IMR-90 (cell line): ENCODE results near the gene CREB5. TPM values are rescaled to one million over a fixed set of nuclear protein-coding genes. Genes with fewer than 3 reads are reported as not detected.
A peak's percentile ranks its signal among the peaks of the same experiment; 100 is the strongest.

ENCODE experiments used
- ATAC-seq: fragments of 200-7000 bp; cut with Tn5 transposase; 2 replicates; pipeline ENCODE4 v1.9.1; 2020; ENCODE audit warnings: low read depth, mild to moderate bottlenecking, moderate library complexity
- BruUV-seq: library from RNA; stranded (reverse); fragments of 400-500 nt; replicated peaks from 2 replicates; lab custom pipeline; 2021; lab: Mats Ljungman, UMichigan
- CTCF ChIA-PET: fragments of 300-600 bp; formaldehyde crosslinking; extraction: SDS; loops from one replicate; lab custom pipeline; 2021; ENCODE audit warnings: antibody characterized with exemption; lab: Yijun Ruan, JAX
- POLR2A ChIA-PET: fragments of 300-600 bp; sonication (Branson Sonifier 250); formaldehyde crosslinking; loops from one replicate; lab custom pipeline; 2022; ENCODE audit warnings: antibody characterized with exemption; ENCODE audit not compliant: unreplicated experiment; lab: Charles Lee
- DNase-seq: peaks from one replicate; pipeline ENCODE4 v3.0.0; 2013
- H2AFZ ChIP-seq: replicated peaks from 2 replicates; pipeline ENCODE3; 2013; ENCODE audit warnings: low read length, mild to moderate bottlenecking; ENCODE audit not compliant: poor library complexity
- H2AK5ac ChIP-seq: 2 replicates; pipeline ENCODE4 v1.6.1; 2013; ENCODE audit warnings: low read depth, low read length, inconsistent platforms
- H2AK9ac ChIP-seq: replicated peaks from 2 replicates; pipeline ENCODE3; 2013; ENCODE audit warnings: mild to moderate bottlenecking, low read depth, low read length, moderate library complexity; ENCODE audit not compliant: poor library complexity
- H2BK120ac ChIP-seq: 2 replicates; pipeline ENCODE4 v1.6.1; 2013; ENCODE audit warnings: low read depth, low read length, inconsistent platforms
- H2BK15ac ChIP-seq: 3 replicates; pipeline ENCODE4 v1.6.1; 2013; ENCODE audit warnings: low read depth, low read length, inconsistent platforms
- H2BK20ac ChIP-seq: 2 replicates; pipeline ENCODE4 v1.6.1; 2013; ENCODE audit warnings: low read depth, mild to moderate bottlenecking, inconsistent platforms, low read length, moderate library complexity
- H2BK5ac ChIP-seq: 2 replicates; pipeline ENCODE4 v1.6.1; 2013; ENCODE audit warnings: mild to moderate bottlenecking, low read depth, low read length, inconsistent platforms; ENCODE audit not compliant: poor library complexity, severe bottlenecking
- H3K14ac ChIP-seq: replicated peaks from 2 replicates; pipeline ENCODE4 v1.6.1; 2013; ENCODE audit warnings: low read depth, low read length, inconsistent platforms
- H3K18ac ChIP-seq: 2 replicates; pipeline ENCODE4 v1.6.1; 2013; ENCODE audit warnings: low read depth, low read length, control low read depth
- H3K23ac ChIP-seq: 2 replicates; pipeline ENCODE4 v1.6.1; 2013; ENCODE audit warnings: low read depth, low read length, inconsistent platforms
- H3K27ac ChIP-seq: 2 replicates; pipeline ENCODE4 v1.5.1; 2013; ENCODE audit warnings: mild to moderate bottlenecking, control low read depth, low read length; ENCODE audit not compliant: insufficient read depth
- H3K27me3 ChIP-seq: 2 replicates; pipeline ENCODE4 v1.6.1; 2013; ENCODE audit warnings: low read length; ENCODE audit not compliant: control insufficient read depth, insufficient read depth
- H3K36me3 ChIP-seq: 2 replicates; pipeline ENCODE4 v1.6.1; 2013; ENCODE audit warnings: low read length, mixed read lengths; ENCODE audit not compliant: control insufficient read depth, insufficient read depth
- H3K4ac ChIP-seq: 2 replicates; pipeline ENCODE4 v1.6.1; 2013; ENCODE audit warnings: low read depth, low read length, inconsistent platforms
- H3K4me1 ChIP-seq: 2 replicates; pipeline ENCODE4 v1.6.1; 2013; ENCODE audit warnings: low read length, mixed read lengths; ENCODE audit not compliant: control insufficient read depth, insufficient read depth
- H3K4me2 ChIP-seq: 2 replicates; pipeline ENCODE4 v1.6.1; 2013; ENCODE audit warnings: low read depth, mild to moderate bottlenecking, control low read depth, low read length, moderate library complexity
- H3K4me3 ChIP-seq: 2 replicates; pipeline ENCODE4 v1.5.1; 2013; ENCODE audit warnings: low read depth, mild to moderate bottlenecking, control low read depth, low read length, moderate library complexity; ENCODE audit not compliant: insufficient read depth
- H3K56ac ChIP-seq: 2 replicates; pipeline ENCODE4 v1.6.1; 2013; ENCODE audit warnings: low read length, inconsistent platforms; ENCODE audit not compliant: insufficient read depth; ENCODE audit errors: extremely low read depth
- H3K79me1 ChIP-seq, 2 experiments: 2 replicates each; pipeline ENCODE4 v1.6.1; 2013; ENCODE audit warnings: low read length in 2 of 2, inconsistent platforms in 1 of 2, low read depth in 1 of 2
- H3K9ac ChIP-seq: 2 replicates; pipeline ENCODE4 v1.6.1; 2013; ENCODE audit warnings: low read depth, low read length, control low read depth
- H3K9me1 ChIP-seq: 2 replicates; pipeline ENCODE4 v1.6.1; 2013; ENCODE audit warnings: low read length, inconsistent platforms; ENCODE audit not compliant: insufficient read depth
- H3K9me3 ChIP-seq: 2 replicates; pipeline ENCODE4 v1.6.1; 2013; ENCODE audit warnings: low read length; ENCODE audit not compliant: control insufficient read depth, insufficient read depth
- H4K20me1 ChIP-seq: 2 replicates; pipeline ENCODE4 v1.6.1; 2013; ENCODE audit warnings: low read length, inconsistent platforms; ENCODE audit not compliant: insufficient read depth
- H4K5ac ChIP-seq: 2 replicates; pipeline ENCODE4 v1.6.1; 2013; ENCODE audit warnings: mild to moderate bottlenecking, low read depth, low read length, control low read depth
- H4K8ac ChIP-seq, 2 experiments: 2 replicates each; pipeline ENCODE4 v1.6.1; 2013; ENCODE audit warnings: low read depth in 2 of 2, low read length in 2 of 2, control low read depth in 1 of 2, inconsistent platforms in 1 of 2
- H4K91ac ChIP-seq: 2 replicates; pipeline ENCODE4 v1.6.1; 2013; ENCODE audit warnings: low read depth, low read length, inconsistent platforms; ENCODE audit not compliant: insufficient read depth
- MAFK ChIP-seq: IDR thresholded peaks from 2 replicates; pipeline ENCODE4 v1.6.1; 2012; ENCODE audit warnings: low read depth, low read length, improper control_type of control experiment
- WGBS, 2 experiments: methylation state at CpG; one replicate each; pipeline versions ENCODE4 v1.1.5 to v1.1.7; 2013; ENCODE audit warnings: missing lambda C conversion rate in 2 of 2; ENCODE audit not compliant: insufficient read length in 1 of 2; ENCODE audit errors: extremely low coverage in 2 of 2; 5-methylcytosine and 5-hydroxymethylcytosine counted together
- dilution Hi-C: fragments of 300-500 bp; cut with HindIII; formaldehyde crosslinking; loops from one replicate; pipeline ENCODE4 v1.14.3; 2018; ENCODE audit warnings: low sequenced_read_pairs; ENCODE audit not compliant: unreplicated experiment
- in situ Hi-C: fragments of 300-500 bp; cut with MboI; formaldehyde crosslinking; loops from 3 replicates; pipeline ENCODE4 v1.14.3; 2019; ENCODE audit warnings: low sequenced_read_pairs, inconsistent platforms, mixed read lengths
- intact Hi-C: fragments of 100-400 bp; cut with micrococcal nuclease; formaldehyde crosslinking; loops from 2 replicates; pipeline ENCODE4 v1.10.0; 2022
- polyA plus RNA-seq, 3 experiments: library from polyadenylated mRNA; depleted of rRNA; stranded (reverse); fragments of >200 nt; gene quantifications; 2 replicates each; pipeline ENCODE4 v1.2.3, GENCODE V29; 2012; ENCODE audit warnings: low replicate concordance in 1 of 3
- total RNA-seq: library from RNA; depleted of rRNA; stranded (reverse); fragments of >200 nt; gene quantifications from 2 replicates; pipeline ENCODE4 v1.2.3, GENCODE V29; 2012

Gene CREB5
- total and polyA plus RNA-seq, 2 of the 4 experiments (the other 2 are of a cell fraction), result 7.3 to 13.1 TPM

GRCh38 chr7:28858206-28858605 lies 445.9 kb downstream of the CREB5 start:
- Histone ChIP-seq H4K8ac (no peak overlapping the region), H3K4me3 (no peak overlapping the region), H3K36me3 (no peaks in the 10 kb centered on the region), H3K23ac (no peak overlapping the region), H3K4me2 (no peak overlapping the region), H3K9ac (no peak overlapping the region), H2BK120ac (no peak overlapping the region), H2BK5ac (no peak overlapping the region), H2BK20ac (no peak overlapping the region), H3K27ac (no peak overlapping the region), H2AK5ac (no peak overlapping the region), H2AFZ (no peak overlapping the region), H3K4me1 (peaks cover 9% of the 10 kb centered on the region), H3K9me1 (peaks cover 6% of the 10 kb centered on the region; the same call in 1 of the 2 replicates), H3K18ac (no peak overlapping the region), H4K20me1 (no peaks in the 10 kb centered on the region), H3K4ac (no peak overlapping the region), H3K9me3 (no peaks in the 10 kb centered on the region), H2BK15ac (no peak overlapping the region), H4K91ac (no peak overlapping the region), H3K56ac (no peak overlapping the region), H3K27me3 (peaks cover 6% of the 10 kb centered on the region), H4K5ac (no peak overlapping the region), H3K79me1 (no peaks in the 10 kb centered on the region), H3K14ac (no peak overlapping the region), H2AK9ac (no peak overlapping the region)
- WGBS, 2 experiments, result no CpG with 5 or more reads among the region's 1 CpG
- dilution Hi-C loops, result no loop called here
- peak; percentile 83 for DNase-seq
- no TSS peak for BruUV-seq
- TF ChIP-seq MAFK, result no peak
- peak; percentile 4 for ATAC-seq
- ChIA-PET CTCF (no interaction called here), POLR2A (no interaction called here)
- intact Hi-C loops, result loop anchor here (5.0 to 10.0 kb wide), 2 partner anchors 231 to 1663 kb away; no protein-coding TSS in a partner anchor
- in situ Hi-C loops, result loop anchor here (10.0 kb wide), 2 partner anchors 463 to 563 kb away; no protein-coding TSS in a partner anchor
